ENCODE measurements around the gene BCAS4.

DNA sequence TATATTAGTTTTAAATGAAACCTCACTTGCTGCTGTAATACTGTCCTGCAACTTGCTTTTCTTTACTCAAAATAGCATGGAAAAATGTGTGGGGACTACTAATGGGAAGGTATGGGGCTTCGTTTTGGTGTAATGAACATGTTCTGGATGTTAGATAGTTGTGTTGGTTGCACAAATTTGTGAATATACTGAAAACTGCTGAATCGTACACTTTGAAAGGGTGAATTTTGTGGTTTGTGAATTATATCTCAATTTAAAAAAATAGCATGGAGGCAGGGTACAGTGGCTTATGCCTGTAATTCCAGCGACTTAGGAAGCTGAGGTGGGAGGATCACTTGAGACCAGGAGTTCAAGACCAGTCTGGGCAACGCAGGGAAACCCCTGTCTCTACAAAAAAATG lies 2.3 kb downstream of the BCAS4 start:
- no peak for TF ChIP-seq POLR2A (IDR thresholded peaks at IDR 0.05)
- TF ChIP-seq, protein P1, sequence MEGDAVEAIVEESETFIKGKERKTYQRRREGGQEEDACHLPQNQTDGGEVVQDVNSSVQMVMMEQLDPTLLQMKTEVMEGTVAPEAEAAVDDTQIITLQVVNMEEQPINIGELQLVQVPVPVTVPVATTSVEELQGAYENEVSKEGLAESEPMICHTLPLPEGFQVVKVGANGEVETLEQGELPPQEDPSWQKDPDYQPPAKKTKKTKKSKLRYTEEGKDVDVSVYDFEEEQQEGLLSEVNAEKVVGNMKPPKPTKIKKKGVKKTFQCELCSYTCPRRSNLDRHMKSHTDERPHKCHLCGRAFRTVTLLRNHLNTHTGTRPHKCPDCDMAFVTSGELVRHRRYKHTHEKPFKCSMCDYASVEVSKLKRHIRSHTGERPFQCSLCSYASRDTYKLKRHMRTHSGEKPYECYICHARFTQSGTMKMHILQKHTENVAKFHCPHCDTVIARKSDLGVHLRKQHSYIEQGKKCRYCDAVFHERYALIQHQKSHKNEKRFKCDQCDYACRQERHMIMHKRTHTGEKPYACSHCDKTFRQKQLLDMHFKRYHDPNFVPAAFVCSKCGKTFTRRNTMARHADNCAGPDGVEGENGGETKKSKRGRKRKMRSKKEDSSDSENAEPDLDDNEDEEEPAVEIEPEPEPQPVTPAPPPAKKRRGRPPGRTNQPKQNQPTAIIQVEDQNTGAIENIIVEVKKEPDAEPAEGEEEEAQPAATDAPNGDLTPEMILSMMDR (IDR thresholded peaks at IDR 0.05) = no peak

Measured in right lobe of liver (tissue), 4 donors.